ENCODE measurements around the gene CYB561D2.

- TF ChIP-seq POLR2AphosphoS2 (IDR thresholded peaks at IDR 0.05; ENCODE audit: low read depth, low read length) (no peak), ZNF207 (IDR thresholded peaks at IDR 0.05; ENCODE audit: borderline replicate concordance) (no peak), CTCF (IDR thresholded peaks at IDR 0.05 in 2 of 3, conservative IDR thresholded peaks at IDR 0.05 in 1 of 3; ENCODE audit: control insufficient read depth in 2 of 3, extremely low read depth in 1 of 3, insufficient read depth in 1 of 3, low read depth in 3 of 3, low read length in 3 of 3) (no peak)
These were observed 492 bp upstream of the CYB561D2 start for GRCh38 chr3:50350213-50350526.

All from GM12878 (cell line).